ENCODE results near the gene TH.

The TH gene

DNA sequence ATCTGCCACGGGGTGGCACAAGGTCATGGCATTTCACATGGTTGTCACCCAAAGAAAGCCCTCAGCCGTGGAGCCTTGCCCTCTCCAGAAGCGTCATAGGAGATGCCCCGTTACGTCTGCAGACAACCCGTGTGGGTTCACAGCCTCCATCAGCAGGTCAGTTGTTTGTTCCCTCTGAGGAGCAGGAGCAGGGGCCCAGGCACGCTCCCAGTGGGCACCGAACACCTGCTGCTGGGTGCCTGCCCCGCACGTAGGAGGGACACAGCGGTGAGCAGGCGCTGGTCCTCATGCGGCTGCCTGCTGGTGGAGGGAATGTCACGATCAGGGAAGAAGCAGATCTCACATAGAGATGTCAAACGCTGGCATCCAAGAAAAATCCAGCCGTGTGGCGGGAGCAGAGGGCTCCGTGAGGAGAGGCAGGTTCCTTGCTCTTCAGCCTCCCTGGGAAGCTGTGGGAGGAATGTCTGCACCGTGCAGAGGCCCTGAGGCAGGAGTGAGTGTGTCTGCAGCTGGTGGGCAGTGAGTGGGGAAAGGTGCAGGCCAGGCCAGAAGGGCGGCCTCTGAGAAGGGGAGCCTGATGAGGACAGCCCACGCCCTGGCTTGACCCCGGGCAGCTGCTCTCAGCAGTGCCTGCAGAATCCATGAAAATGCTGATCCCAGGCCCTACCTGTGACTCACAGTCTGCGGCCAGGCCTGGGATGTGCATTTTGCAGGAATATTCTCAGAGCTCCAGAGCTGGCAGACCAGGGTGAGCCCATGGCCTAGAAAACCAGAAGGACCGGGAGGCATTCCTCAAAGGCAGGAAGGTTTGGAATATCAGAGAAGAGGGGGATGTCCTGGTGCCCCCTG, 36.4 kb upstream of the TH start:
- no peak for FAIRE-seq
- TF ChIP-seq TAF1 (IDR thresholded peaks at IDR 0.05; ENCODE audit: borderline replicate concordance, low read depth, low read length) (no peak), POLR2AphosphoS5 (IDR thresholded peaks at IDR 0.05; ENCODE audit: low read depth, low read length) (no peak), POLR2A (IDR thresholded peaks at IDR 0.05; ENCODE audit: low read depth, low read length) (no peak)
- DNase-seq (ENCODE audit: insufficient read length): no peak

DNA sequence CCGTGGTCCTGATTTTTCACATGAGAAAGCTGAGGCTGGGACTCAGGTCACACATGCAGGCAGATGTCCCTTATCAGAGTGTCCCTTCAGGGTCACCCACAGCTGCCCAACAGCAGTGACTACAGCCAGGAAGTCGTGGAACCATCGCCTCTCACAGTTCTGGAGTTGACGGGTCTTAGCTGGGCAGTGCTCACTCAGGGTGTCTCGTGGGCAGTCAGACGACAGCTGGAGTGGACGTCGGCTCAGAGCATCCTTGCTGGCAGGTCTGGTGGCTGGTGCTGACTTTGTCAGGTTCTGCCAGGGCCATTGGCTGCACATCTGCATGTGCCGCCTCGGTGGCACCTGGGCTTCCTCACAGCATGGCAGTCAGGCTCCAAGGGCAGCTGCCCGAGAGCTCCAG, 35.6 kb upstream of the TH start:
- TF ChIP-seq POLR2AphosphoS5 (IDR thresholded peaks at IDR 0.05; ENCODE audit: low read depth, low read length) (no peak), POLR2A (IDR thresholded peaks at IDR 0.05; ENCODE audit: low read depth, low read length) (no peak), TAF1 (IDR thresholded peaks at IDR 0.05; ENCODE audit: borderline replicate concordance, low read depth, low read length) (no peak)
- DNase-seq (ENCODE audit: insufficient read length) (no peak), FAIRE-seq (no peak)

DNA sequence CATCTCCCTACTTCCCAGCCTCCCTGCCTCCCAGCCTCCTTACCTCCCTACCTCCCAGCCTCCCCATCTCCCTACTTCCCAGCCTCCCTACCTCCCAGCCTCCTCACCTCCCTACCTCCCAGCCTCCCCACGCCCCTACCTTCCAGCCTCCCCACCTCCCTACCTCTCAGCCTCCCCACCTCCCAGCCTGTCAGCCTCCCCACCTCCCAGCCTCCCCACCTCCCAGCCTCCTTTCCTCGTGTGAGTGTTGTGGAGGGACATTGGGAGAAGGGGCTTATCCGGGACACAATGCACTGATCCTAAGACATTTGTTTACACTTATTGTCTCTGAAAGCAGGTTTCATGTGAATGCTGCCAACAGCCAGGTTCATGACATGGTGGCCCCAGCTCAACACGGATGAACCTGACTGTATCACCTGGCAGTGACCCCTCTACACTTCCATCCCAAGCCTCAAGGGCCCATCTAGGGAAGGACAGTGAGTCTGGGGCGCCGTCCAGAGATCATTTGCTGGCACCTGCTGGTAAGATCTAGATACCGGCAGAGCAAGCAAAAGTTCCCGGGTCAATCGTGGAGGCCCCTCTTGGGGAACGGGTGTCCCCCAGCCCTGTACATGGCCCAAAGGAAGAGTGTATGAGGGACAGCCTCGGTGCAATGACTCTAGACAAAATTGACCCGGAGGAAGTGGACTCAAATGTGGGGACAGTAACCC, 34.5 kb upstream of the TH start:
- no peak for FAIRE-seq
- peak; percentile 5 for DNase-seq (ENCODE audit: insufficient read length)
- TF ChIP-seq POLR2A (IDR thresholded peaks at IDR 0.05; ENCODE audit: low read depth, low read length) (no peak), TAF1 (IDR thresholded peaks at IDR 0.05; ENCODE audit: borderline replicate concordance, low read depth, low read length) (no peak), POLR2AphosphoS5 (IDR thresholded peaks at IDR 0.05; ENCODE audit: low read depth, low read length) (no peak)

DNA sequence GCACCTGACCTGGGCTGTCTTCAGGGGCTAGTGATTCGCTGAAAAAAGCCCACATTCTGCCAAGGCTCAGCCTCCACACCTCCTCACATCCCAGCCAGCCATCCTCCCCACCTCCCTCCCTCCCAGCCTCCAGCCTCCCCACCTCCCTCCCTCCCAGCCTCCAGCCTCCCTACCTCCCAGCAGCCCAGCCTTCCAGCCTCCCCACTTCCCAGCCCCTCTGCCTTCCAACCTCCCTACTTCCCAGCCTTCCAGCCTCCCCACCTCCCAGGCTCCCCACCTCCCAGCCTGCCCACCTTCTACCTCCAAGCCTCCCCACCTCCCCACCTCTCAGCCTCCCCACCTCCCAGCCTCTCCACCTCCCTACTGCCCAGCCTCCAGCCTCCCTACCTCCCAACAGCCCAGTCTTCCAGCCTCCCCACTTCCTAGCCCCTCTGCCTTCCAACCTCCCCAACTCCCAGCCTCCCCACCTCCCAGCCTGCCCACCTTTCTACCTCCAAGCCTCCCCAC, 33.7 kb upstream of the TH start:
- TF ChIP-seq TAF1 (IDR thresholded peaks at IDR 0.05; ENCODE audit: borderline replicate concordance, low read depth, low read length): no peak
- DNase-seq (ENCODE audit: insufficient read length): peak; percentile 20

DNA sequence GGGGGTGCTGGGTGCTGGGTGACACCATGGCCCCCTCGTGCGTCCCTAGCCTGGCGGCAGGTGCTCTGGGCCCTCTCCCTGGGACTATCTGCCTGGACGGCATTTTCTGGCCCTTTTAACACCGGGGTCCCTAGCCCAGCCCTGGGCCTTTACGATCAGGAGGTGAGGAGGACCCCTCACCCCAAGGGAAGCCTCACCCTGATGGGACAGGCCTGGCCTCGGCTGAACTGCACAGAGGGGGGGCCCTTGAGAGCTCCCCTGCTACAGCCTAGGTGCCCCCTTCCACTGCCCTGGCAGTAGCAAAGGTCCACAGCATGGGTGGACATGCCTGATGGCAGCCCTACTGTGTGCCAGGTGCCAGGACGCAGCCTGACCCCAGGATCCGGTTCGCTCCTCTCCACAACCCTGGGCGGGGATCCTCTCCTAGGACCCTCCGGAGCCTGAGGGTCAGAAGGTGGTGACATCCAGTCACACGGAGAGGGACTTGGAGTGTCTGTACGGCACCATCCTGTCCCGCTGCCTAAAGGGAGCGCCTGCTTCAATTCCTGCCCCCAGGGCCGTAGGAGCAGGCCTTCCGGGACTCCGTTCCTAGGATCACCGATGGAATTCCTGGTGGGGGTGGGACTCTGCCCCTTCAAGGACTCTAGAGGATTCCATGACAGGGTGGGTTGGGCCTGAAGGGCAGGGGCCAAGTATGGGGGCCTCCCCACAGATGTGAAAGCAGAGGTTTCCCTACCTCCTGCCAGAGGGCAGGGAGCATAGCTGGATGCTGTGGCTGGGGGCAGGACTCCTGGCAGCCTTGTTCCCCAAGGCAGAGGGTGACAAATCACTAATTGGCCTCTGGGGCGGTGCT, 33.0 kb upstream of the TH start:
- FAIRE-seq (no peak), DNase-seq (ENCODE audit: insufficient read length) (peak; percentile 26)
- TF ChIP-seq POLR2AphosphoS5 (IDR thresholded peaks at IDR 0.05; ENCODE audit: low read depth, low read length) (no peak), POLR2A (IDR thresholded peaks at IDR 0.05; ENCODE audit: low read depth, low read length) (no peak), TAF1 (IDR thresholded peaks at IDR 0.05; ENCODE audit: borderline replicate concordance, low read depth, low read length) (no peak)

More for the DNA sequence above, 33.7 kb upstream of the TH start:
- FAIRE-seq: no peak

DNA sequence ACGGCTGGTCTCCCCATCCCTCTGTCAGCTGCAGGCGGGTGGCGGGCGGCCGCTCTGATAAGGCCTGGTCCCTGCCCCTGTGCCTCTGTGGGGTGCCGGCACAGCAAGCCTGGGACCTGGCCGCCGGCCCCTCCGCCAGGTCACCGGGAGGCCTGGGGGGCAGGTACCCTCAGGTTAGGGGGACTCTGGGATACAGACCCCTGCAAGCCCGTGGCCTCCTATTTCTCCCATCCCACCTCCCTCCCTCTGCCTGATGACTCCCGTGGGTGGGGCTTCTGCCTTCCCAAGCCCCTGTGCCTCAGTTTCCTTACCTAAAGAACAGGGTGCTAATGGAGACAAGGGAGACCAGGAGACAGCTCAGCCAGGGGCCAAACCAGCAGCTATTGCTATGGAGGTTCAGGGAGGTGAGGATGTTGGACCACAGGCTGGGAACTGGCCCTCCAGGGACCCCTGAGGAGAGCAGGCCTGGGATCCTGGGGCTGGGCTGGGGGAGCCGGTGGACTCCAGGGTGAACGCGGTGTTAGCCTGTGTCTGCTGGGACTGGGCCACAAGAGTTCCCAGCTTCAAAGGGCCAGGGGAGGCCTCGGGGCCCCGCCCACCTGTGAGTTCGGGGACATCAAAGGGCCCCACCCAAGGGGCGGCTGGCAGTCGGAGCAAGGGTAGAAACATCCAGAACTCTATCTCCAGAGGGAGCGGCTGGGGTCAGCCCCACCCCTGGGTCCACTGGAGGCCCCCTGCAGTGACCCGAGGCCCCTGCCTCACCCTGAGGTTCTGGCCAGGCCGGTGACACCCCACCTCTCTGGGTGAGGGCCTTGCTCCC, 32.0 kb upstream of the TH start:
- DNase-seq (ENCODE audit: insufficient read length): peak; percentile 8
- FAIRE-seq: no peak

DNA sequence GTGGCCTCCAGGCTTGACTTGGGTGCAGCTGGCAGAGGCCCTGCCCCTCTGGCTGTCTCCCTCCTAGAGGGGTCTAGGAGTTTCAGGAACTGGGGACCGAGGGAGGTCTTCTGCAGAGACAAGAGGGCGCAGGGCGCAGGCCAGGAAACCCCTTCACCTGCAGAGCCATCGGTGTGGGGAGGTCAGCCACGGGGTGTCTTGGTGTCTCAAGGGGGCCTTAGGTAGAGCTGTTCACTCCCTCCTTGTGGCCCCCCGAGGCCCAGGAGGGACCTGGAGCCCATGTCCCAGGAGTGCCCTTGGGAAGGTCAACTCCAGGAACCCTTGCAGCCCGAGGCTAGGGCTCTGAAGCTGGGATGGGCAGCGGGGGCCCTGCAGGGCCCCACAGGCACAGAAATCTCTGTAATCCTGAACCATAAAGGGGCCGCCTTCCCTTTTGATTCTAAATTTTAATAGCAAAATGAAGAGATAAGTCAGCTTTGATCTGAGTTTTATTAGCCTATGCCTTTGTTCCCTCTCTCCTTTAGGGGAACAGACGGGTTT, 31.4 kb upstream of the TH start:
- FAIRE-seq (no peak), DNase-seq (ENCODE audit: insufficient read length) (peak; percentile 1)
- no peak for TF ChIP-seq TAF1 (IDR thresholded peaks at IDR 0.05; ENCODE audit: borderline replicate concordance, low read depth, low read length)
- no peak for TF ChIP-seq POLR2AphosphoS5 (IDR thresholded peaks at IDR 0.05; ENCODE audit: low read depth, low read length)
- TF ChIP-seq POLR2A (IDR thresholded peaks at IDR 0.05; ENCODE audit: low read depth, low read length): no peak

More for the DNA sequence above, 32.0 kb upstream of the TH start:
- TF ChIP-seq TAF1 (IDR thresholded peaks at IDR 0.05; ENCODE audit: borderline replicate concordance, low read depth, low read length) (no peak), POLR2A (IDR thresholded peaks at IDR 0.05; ENCODE audit: low read depth, low read length) (no peak), POLR2AphosphoS5 (IDR thresholded peaks at IDR 0.05; ENCODE audit: low read depth, low read length) (no peak)

DNA sequence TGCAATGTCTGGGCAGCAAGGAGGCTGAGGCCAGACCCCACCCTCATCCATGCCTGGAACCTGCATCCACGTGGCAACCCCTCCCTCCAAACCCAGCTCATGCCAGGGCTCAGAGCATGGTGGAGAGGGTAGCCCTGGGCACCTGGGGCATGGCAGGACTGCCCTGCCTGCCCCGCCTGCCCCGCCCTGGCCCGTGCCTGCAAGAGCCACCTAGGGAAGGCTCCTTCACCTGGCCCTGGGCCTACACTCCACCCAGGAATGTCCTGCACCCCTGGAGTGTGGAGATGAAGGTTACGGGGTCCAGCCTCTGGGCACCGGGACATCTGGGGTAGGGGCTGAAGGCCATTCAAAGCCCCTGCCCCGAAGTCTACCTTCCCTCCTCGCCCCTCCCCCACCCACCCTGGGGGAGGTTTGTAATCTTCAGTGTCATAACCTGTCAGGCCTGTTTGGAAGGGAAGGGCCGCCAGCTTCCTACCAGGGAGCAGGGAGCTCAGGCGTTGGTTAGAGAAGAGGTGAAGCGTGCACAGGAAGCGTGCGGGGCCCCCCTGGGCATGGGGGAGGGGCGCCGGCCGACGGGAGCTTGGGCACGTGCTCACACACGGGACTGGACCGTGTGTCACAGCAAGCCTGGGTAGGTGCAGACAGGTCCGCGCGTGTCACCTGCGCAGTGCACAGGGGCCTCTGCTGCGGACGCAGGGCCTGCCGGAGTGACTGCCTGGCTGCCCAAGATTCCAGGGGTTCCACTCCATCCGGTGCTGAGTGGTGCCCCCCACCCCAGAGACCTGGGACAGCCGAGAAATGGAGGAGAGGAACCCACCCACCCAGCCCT, 30.7 kb upstream of the TH start:
- TF ChIP-seq POLR2A (IDR thresholded peaks at IDR 0.05; ENCODE audit: low read depth, low read length): no peak
- no peak for TF ChIP-seq POLR2AphosphoS5 (IDR thresholded peaks at IDR 0.05; ENCODE audit: low read depth, low read length)
- TF ChIP-seq TAF1 (IDR thresholded peaks at IDR 0.05; ENCODE audit: borderline replicate concordance, low read depth, low read length): no peak
- no peak for FAIRE-seq
- no peak for DNase-seq (ENCODE audit: insufficient read length)

DNA sequence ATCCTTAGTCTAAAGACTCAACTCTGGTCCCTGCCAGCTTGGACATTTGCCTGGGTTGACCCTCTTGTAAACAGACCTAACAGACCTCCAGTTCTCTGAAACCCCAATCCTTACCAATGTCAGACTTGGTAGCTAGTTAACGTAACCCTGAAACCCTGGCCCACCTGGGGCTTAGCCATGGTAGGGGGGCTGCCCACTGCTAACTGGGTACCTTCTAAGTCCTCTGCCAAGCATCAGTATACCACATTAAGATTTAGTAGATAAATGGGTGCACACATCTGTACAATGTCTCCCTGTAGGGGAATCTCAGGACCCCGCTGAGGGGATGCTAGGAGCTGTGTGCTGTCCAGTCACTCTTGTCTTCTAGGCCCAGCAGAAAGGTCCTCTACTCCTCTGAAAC, 29.9 kb upstream of the TH start:
- TF ChIP-seq POLR2AphosphoS5 (IDR thresholded peaks at IDR 0.05; ENCODE audit: low read depth, low read length) (no peak), TAF1 (IDR thresholded peaks at IDR 0.05; ENCODE audit: borderline replicate concordance, low read depth, low read length) (no peak), POLR2A (IDR thresholded peaks at IDR 0.05; ENCODE audit: low read depth, low read length) (no peak)
- FAIRE-seq (no peak), DNase-seq (ENCODE audit: insufficient read length) (no peak)
